HG02798 (cell line): ENCODE measurements around the gene TLCD1.
A peak's percentile ranks its signal among the peaks of the same experiment; 100 is the strongest.

Experiments used
- ATAC-seq: cut with Tn5 transposase; IDR thresholded peaks from one replicate; pipeline ENCODE4 v1.9.1; 2021; ENCODE audit warnings: mild to moderate bottlenecking; ENCODE audit not compliant: unreplicated experiment, poor library complexity

The TLCD1 gene, protein sequence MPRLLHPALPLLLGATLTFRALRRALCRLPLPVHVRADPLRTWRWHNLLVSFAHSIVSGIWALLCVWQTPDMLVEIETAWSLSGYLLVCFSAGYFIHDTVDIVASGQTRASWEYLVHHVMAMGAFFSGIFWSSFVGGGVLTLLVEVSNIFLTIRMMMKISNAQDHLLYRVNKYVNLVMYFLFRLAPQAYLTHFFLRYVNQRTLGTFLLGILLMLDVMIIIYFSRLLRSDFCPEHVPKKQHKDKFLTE

DNA sequence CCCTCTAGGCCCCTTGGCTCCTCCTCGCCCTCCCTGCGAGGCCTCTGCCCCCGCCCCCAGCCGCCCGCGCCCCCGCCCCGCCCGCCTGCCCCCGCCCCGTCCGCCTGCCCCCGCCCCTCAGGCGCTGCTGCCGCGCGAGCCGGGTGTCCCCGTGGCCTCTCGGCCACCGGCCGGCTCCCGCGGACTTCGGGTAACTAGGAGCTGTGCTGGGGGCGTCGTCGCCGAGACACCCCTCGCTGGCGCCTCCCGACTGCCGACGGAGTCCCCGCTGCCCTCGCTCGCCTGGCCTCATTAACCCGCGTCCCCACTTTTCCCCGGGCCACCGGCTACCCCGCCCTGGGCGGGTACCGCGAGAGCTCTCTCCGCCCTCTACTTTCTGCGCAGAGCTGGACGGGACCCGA is at the start of gene TLCD1:
Gene TLCD1 (minus strand): TSS at position 8 of the 401 bp plus-strand sequence. CDS start 136 bp downstream, outside the sequence.
- peak; percentile 11 for ATAC-seq

DNA sequence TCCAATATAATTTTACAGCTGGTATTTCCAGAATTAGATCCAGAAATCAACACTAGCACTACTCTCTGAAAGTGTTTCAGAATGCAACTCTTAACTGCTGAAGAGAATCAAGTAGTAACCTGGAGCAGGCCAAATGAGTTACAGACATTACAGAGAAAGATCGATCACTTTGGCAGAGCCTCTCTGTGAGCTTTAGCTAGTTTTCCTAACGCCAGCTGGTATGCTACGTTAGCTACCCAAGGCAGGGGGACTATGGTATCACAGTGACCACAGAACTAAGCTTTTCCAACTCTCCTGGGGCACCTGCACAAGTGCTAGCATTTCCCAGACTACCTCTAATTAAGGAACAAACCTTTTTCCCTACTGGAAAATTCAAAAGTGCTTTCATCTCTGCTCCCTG is 48.2 kb upstream of the TLCD1 start:
- no peak for ATAC-seq

DNA sequence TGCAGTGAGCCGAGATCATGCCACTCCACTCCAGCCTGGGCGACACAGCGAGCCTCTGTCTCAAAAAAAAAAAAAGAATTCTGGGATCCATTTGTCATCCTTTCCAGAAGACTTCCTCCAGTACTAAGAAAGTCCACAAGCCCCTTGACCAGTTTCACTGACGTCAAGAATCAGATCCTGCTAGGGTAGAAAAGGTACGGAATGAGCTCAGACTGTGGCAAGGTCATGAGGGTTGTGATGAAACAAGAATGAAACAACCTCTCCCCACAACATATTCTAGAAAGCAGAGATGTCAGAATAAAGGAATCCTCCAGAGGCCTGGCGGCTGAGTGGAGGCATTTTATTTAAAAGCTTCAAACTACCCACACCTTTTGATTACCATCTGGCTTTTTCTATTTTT is 47.7 kb upstream of the TLCD1 start:
- ATAC-seq = no peak

DNA sequence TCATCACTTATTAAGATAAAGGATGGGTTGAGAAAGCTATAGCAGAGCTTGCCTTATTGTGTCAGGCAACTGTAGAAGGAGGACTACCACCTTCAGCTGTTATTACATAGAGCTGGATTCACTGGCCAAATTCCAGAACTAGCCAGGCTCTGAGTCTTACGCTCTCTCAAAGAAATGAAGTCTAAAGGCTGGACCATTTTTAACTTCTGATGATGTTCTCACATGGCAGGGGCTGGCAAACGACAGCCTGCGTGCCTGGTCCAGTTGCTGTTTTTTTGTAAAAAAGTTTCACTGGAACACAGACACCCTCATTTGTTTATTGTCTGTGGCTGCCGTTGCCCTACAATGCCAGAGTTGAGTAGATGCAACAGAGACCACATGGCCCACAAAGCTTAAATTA is 39.0 kb upstream of the TLCD1 start:
- ATAC-seq = no peak

DNA sequence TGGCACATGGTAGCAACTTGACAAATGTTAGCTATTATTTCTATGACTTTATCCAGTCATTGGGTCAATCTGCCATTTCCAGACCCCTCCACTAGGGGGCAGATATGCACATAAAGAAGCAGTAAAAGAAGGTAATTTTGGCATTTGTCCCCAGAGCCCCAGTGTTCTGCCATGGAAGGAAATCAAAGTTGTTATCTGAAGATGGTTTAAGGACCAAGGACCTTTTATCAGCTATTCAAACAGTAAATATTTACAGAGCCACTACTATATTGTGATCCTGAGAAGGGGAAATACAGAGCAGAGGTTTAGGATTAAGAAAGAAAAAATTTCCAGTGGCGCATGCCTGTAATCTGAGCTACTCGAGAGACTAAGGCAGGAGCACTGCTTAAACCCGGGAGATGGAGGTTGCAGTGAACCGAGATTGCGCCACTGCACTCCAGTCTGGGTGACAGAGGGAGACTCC is 37.8 kb upstream of the TLCD1 start:
- peak; percentile 52 for ATAC-seq

DNA sequence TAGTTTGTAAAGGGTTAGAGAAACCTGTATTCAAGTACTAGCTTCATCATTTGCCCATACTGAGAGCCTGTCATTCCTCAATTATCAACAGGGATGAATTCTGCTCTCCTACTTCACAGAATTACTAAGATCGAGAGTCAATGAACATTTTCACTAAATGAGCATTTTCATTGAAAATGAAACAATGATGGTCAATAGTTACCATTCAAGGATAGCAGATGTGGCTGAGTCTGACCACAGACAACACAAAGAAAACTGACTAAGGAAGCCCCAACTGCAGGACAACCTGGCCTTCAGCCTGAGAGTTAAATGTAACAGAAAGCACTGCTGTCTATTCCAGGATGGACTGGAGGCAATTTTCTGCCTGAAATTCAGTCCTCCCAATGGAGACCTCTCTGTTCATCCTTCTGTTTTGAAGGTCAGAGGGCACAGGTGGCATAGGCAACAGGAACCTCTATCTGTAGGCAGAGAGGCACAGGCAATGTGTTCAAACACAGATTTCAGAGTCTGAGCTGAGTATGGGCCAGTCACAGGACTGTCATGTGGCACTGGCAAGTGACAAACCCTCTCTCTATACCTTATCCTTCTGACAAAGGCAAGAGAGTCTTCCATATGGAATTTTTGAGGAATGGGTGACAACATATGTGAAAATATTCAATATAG is 37.2 kb upstream of the TLCD1 start:
- peak; percentile 62 for ATAC-seq

DNA sequence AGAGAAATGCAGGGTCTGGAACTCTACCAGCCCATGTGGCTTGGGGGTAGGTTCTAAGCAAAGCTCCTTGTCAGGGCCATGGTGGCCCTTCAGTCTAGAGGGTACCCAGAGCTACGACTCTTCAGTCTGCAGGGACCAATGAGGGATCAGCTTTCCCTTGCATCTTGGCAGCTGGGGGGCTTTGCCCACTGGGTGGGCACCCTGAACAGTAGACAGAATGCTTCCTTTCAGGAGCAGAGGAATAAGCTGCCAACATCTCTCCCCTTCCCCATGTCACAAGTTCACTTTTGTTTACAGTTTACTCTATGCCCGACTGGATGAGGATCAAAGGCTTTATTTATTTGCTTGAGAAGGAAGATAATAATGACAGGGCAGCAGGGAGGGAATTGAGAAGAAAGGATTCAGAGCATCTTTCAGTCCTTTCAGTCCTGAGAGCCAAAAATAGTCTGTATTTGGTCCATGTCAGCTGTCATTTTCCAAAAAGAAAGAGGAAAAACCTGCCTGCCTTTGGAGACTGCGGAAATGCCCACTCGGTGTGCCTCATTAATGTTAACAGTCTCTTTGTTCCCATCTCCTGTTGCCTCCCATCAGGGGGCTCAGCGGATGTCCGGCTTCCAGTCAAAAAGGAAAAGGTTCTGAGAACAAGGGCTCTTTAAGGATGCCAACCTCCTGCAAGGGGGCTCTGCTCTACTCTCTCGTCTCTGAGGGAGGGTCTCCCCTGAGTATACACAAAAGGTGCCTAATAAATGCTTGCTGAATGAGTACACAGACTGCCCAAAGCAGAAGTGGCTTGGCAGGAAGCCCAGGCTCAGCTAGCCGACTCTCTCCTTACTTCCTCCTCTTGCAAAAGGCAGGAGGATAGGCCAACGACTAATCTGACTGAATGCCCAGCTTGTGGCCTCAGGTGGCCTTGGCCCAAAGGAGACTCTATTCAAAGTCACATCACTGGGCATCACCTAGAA is 34.8 kb upstream of the TLCD1 start:
- ATAC-seq = no peak

DNA sequence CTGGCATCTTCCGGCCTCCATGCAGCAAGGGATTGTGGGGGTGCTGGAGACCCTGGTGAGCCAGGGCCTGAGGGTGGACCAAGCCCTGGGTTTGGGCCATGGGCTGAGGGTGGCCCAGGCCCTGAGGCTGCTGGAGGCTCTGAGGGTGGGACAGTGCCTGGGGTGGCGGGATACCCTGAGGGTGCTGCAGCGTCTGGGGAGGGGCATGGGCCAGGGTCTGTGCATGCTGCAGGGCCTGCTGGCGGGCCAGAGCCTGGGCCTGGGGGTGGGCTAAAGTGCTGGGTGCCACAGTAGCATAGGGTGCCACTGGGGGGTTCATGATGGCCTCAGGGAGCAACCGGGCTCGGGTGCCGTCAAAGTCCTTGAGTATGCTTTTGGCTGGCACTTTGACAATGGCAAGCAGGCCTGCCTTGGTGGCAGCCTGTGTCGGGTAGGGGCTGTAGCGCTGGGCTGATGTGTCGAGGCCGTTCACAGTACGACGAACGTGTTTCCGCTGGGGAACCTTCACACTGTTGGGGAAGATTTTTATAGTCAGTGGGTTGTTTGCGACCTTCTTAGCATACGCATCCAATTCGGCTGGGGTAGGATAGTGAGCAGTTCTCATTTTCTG is 33.3 kb upstream of the TLCD1 start:
- ATAC-seq = no peak

DNA sequence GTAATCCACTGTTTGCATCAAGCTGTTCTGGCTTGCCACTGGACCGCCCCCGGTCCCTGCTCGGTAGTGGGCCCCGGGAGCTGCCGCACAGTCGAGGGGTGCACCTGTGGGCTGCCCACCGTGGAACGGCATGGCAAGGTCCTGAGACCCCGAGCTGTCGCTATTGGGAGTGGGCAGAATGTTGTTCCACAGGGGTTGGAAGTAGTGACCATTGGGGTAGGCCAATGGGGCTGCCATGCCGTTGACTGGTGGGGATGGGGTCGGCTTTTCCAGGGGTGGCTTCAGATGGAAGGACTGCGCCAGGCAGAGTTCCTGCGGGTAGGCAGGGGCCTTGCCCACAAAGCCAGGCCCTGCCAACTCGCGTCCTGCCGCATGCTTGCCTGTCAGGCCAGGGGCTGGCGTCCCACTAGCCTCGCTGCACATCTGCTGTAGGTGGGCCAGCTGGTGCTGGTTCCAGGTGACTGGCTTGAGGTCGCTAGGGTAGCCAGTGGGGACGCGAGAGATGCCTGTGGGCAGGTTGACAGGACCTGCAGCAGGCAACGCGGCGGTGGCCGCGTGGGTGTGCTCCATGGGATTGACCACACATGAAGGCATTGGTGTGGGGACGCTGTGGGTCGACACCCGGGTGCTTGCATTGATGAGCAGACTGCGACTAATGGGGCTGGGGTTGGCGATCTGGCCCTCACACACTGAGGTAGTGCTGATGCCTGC is 32.5 kb upstream of the TLCD1 start:
- ATAC-seq = no peak

DNA sequence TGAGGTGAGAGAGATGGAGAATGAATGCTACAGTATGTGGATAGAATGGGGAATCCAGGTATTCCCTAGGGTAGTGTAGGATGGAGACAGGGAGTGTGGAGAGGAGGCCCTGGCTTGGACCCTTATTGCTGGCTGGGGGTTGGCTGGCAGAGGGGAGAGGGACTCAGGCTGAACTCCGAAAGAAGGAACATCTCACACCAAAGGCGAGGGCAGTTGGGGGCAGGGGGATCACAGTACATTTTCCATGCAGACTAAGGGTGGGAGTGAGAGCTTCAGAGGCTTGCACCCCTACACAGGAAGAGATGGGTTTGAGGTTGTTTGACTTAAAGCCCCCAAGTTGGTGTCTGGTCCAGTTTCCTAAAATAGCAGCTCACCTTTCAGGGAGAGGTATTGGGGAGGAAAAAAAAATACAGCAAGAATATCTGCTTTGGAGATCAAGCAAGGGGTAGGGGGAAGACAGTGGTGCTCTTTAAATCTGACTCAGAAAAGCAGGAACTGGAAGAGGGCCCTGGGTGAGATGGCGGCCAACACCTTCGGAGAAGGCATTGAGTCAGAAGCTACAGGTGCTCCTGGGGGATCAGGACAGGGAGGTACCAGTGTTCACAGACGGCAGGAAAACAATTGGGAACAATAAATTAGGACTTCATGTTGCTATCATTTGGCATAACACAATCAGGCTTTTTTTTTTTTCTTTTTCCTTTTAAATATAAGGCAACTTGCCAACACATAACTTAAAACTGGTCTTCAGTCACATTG is 30.2 kb upstream of the TLCD1 start:
- ATAC-seq = no peak

DNA sequence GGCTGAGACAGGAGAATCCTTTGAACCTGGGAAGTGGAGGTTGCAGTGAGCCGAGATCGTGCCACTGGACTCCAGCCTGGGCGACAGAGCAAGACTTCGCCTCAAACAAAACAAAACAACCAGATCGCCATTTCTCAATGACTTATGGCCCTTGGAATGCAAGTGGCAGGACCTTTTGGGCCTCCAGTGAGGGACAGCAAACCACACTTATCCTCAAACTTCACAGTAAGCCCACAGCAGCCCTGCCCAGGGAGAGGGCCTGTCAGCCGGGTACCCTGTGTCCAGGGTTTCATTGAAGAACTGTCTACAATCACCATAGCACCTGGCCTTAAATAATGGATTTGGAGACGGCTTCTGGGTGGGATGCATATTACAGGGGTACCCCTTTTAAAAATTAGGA is 29.5 kb upstream of the TLCD1 start:
- ATAC-seq = no peak

DNA sequence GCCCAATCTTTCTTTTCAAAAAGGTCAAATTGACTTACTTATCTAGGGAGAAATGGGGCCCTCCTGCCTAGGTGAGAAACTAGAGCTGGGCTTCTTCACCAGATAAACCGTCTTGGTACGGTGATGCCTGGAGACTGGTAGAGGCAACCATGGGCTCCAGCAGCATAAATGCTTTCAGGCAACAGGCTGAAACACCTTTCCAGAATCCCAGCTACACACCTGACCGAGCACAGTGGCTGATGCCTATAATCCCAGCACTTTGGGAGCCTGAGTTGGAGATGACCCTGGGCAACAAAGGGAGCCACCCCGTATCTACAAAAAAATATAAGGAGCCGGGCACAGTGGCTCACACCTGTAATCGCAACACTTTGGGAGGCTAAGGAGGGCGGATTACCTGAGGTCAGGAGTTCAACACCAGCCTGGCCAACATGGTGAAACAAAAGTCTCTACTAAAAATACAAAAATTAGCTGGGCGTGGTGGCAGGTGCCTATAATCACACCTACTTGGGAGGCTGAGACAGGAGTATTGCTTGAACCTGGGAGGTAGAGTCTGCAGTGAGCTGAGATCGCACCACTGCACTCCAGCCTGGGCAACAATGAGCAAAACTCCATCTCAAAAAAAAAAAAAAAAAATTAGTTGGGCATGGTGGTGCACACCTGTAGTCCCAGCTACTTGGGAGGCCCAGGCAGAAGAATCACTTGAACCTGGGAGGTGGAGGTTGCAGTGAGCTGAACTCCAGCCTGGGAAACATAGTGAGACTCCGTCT is 25.8 kb upstream of the TLCD1 start:
- no peak for ATAC-seq

DNA sequence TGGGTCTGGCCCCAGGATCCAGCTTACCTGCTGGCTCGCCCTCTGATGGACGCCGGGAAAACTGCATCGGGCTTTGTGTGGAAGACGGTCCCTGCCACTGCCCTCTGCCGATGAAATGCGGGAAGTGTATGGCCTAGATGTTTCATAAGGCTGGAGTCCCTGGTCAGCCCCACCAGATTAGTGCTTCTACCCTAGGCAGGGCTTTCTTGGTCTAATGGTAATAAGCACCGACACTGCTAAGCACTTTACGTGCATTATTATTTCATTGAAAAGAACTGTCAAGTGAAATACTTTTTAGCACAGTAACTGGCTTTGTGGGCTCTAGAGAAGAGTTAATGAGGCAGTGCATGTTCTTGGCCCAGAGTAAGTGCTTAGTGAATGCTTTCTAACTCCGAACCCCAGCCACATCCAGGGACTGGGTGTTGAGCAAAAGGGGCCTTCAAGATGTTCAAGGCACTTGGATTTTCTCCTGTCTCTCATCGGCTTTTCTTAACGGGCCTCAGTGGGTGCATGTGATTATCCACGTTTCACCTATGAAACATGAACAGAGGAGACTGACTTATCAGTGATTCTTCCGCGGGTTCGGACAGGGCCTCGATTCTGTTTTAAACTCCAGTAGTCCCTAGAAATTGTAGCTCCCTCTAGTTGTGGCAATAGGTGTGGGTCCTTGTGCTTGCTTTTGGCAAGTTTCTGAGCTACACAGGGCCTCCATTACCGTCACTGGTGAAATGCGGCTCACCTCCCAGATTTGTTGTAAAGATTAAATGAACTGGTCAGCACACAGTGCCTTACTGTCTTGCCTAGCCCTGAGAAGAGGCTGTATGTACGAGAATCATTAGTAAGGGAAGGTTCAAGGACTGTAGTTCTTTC is 24.4 kb upstream of the TLCD1 start:
- ATAC-seq = peak; percentile 81

DNA sequence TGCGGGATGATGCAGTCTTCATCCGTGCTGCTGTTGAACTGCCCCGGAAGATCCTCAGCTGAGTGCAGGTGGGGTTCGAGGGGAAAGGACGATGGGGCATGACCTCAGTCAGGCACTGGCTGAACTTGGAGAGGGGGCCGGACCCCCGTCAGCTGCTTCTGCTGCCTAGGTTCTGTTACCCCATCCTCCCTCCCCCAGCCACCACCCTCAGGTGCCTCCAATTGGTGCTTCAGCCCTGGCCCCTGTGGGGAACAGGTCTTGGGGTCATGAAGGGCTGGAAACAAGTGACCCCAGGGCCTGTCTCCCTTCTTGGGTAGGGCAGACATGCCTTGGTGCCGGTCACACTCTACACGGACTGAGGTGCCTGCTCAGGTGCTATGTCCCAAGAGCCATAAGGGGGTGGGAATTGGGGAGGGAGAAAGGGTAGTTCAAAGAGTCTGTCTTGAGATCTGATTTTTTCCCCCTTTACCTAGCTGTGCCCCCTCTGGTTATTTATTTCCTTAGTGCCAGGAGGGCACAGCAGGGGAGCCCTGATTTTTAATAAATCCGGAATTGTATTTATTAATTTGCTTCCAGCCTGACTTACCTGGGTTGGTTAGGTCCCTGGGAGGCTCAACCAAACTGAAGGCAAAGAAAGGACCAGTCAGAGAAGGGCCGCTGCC is 23.6 kb upstream of the TLCD1 start:
- no peak for ATAC-seq

DNA sequence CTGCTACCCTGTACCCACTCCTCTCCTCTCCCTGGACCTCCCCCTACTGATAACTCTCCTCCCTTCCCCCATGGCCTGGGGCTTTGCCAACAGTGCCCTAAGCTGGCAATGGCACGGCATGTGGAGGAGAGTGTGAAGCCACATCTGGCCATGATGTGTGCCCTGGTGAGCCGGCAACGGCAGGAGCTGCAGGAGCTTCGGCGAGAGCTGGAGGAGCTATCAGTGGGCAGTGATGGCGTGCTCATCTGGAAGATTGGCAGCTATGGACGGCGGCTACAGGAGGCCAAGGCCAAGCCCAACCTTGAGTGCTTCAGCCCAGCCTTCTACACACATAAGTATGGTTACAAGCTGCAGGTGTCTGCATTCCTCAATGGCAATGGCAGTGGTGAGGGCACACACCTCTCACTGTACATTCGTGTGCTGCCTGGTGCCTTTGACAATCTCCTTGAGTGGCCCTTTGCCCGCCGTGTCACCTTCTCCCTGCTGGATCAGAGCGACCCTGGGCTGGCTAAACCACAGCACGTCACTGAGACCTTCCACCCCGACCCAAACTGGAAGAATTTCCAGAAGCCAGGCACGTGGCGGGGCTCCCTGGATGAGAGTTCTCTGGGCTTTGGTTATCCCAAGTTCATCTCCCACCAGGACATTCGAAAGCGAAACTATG is 23.0 kb upstream of the TLCD1 start:
- ATAC-seq = no peak
